ENCODE results near the gene RNASE9.

Gene RNASE9

DNA sequence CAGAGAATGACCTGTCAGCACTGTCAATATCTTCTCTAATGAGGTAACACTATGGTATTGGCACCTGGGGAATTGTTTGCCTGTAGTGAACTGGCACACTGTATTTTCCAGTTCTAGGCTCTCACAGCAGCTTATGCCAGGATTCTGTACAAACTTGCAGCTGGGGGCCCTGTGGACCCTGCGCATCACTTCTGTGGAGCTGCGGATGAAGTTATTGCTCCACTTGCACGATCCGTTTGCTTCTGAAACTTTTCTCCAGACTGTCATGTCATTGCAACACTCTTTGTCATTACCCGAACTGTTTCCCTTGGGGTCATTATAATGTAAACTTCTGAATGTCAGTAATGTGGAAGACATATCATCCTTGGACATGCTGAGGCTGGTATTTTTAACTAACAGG, 23.1 kb upstream of the RNASE9 start (continued):
- TF ChIP-seq, protein P1, sequence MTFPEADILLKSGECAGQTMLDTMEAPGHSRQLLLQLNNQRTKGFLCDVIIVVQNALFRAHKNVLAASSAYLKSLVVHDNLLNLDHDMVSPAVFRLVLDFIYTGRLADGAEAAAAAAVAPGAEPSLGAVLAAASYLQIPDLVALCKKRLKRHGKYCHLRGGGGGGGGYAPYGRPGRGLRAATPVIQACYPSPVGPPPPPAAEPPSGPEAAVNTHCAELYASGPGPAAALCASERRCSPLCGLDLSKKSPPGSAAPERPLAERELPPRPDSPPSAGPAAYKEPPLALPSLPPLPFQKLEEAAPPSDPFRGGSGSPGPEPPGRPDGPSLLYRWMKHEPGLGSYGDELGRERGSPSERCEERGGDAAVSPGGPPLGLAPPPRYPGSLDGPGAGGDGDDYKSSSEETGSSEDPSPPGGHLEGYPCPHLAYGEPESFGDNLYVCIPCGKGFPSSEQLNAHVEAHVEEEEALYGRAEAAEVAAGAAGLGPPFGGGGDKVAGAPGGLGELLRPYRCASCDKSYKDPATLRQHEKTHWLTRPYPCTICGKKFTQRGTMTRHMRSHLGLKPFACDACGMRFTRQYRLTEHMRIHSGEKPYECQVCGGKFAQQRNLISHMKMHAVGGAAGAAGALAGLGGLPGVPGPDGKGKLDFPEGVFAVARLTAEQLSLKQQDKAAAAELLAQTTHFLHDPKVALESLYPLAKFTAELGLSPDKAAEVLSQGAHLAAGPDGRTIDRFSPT (tag by site-specific recombination; IDR thresholded peaks at IDR 0.05), result no peak
- TF ChIP-seq IKZF3 (tag by site-specific recombination; IDR thresholded peaks at IDR 0.05) (no peak), ZNF155 (tag by site-specific recombination; IDR thresholded peaks at IDR 0.05) (no peak), ZNF747 (tag by site-specific recombination; IDR thresholded peaks at IDR 0.05) (no peak), ZSCAN16 (tag by site-specific recombination; IDR thresholded peaks at IDR 0.05) (no peak)

DNA sequence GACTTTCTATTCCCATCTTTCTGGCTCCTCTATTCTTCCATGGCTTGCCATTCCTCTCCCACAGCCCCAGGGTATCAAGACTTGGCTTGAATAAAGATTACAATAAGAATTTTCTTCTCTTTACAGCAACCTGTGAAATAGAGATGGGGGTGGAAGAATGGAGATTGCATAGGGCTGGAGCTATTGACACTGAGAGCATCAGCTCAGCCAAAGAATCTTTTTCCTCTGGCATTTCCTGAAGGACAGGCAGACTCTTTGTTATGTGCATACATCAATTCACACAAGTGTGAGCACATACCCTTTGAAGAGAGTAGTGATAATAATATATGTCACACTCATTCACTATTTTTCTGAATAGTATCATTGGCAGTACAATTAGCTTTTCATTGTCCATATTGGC, 22.3 kb upstream of the RNASE9 start:
- no peak for TF ChIP-seq ZNF701 (tag by site-specific recombination; IDR thresholded peaks at IDR 0.05)
- TF ChIP-seq ZFP41 (tag by site-specific recombination; IDR thresholded peaks at IDR 0.05; ENCODE audit: borderline replicate concordance), result no peak
- no peak for TF ChIP-seq ZNF658 (tag by site-specific recombination; IDR thresholded peaks at IDR 0.05)
- TF ChIP-seq GLI4 (tag by site-specific recombination; IDR thresholded peaks at IDR 0.05), result no peak
- TF ChIP-seq ZNF571 (tag by site-specific recombination; IDR thresholded peaks at IDR 0.05), result no peak
- TF ChIP-seq ZNF174 (tag by site-specific recombination; IDR thresholded peaks at IDR 0.05), result no peak
- no peak for TF ChIP-seq ZNF350 (tag by site-specific recombination; IDR thresholded peaks at IDR 0.05)
- TF ChIP-seq GLI2 (tag by site-specific recombination; IDR thresholded peaks at IDR 0.05; ENCODE audit: borderline replicate concordance, low read depth), result no peak
- no peak for TF ChIP-seq ZNF792 (tag by site-specific recombination; IDR thresholded peaks at IDR 0.05)
- TF ChIP-seq ZNF510 (tag by site-specific recombination; IDR thresholded peaks at IDR 0.05; ENCODE audit: insufficient replicate concordance), result no peak
- TF ChIP-seq ZNF785 (tag by site-specific recombination; IDR thresholded peaks at IDR 0.05), result no peak
- TF ChIP-seq, protein P2, sequence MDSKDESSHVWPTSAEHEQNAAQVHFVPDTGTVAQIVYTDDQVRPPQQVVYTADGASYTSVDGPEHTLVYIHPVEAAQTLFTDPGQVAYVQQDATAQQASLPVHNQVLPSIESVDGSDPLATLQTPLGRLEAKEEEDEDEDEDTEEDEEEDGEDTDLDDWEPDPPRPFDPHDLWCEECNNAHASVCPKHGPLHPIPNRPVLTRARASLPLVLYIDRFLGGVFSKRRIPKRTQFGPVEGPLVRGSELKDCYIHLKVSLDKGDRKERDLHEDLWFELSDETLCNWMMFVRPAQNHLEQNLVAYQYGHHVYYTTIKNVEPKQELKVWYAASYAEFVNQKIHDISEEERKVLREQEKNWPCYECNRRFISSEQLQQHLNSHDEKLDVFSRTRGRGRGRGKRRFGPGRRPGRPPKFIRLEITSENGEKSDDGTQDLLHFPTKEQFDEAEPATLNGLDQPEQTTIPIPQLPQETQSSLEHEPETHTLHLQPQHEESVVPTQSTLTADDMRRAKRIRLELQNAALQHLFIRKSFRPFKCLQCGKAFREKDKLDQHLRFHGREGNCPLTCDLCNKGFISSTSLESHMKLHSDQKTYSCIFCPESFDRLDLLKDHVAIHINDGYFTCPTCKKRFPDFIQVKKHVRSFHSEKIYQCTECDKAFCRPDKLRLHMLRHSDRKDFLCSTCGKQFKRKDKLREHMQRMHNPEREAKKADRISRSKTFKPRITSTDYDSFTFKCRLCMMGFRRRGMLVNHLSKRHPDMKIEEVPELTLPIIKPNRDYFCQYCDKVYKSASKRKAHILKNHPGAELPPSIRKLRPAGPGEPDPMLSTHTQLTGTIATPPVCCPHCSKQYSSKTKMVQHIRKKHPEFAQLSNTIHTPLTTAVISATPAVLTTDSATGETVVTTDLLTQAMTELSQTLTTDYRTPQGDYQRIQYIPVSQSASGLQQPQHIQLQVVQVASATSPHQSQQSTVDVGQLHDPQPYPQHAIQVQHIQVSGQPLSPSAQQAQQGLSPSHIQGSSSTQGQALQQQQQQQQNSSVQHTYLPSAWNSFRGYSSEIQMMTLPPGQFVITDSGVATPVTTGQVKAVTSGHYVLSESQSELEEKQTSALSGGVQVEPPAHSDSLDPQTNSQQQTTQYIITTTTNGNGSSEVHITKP (tag by site-specific recombination; IDR thresholded peaks at IDR 0.05), result no peak
- TF ChIP-seq, protein P3, sequence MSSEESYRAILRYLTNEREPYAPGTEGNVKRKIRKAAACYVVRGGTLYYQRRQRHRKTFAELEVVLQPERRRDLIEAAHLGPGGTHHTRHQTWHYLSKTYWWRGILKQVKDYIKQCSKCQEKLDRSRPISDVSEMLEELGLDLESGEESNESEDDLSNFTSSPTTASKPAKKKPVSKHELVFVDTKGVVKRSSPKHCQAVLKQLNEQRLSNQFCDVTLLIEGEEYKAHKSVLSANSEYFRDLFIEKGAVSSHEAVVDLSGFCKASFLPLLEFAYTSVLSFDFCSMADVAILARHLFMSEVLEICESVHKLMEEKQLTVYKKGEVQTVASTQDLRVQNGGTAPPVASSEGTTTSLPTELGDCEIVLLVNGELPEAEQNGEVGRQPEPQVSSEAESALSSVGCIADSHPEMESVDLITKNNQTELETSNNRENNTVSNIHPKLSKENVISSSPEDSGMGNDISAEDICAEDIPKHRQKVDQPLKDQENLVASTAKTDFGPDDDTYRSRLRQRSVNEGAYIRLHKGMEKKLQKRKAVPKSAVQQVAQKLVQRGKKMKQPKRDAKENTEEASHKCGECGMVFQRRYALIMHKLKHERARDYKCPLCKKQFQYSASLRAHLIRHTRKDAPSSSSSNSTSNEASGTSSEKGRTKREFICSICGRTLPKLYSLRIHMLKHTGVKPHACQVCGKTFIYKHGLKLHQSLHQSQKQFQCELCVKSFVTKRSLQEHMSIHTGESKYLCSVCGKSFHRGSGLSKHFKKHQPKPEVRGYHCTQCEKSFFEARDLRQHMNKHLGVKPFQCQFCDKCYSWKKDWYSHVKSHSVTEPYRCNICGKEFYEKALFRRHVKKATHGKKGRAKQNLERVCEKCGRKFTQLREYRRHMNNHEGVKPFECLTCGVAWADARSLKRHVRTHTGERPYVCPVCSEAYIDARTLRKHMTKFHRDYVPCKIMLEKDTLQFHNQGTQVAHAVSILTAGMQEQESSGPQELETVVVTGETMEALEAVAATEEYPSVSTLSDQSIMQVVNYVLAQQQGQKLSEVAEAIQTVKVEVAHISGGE (tag by site-specific recombination; conservative IDR thresholded peaks at IDR 0.05; ENCODE audit: low read depth), result no peak
- CTCF ChIA-PET, result no interaction called here
- Histone ChIP-seq H3K36me3 (ENCODE audit: control insufficient read depth in 2 of 2, insufficient read depth in 1 of 2, low read length in 2 of 2) (no peaks in the 10 kb centered on the region), H3K27ac (ENCODE audit: extremely low read depth, low read depth, low read length) (no peak overlapping the region), H3K4me3 (ENCODE audit: low read depth, low read length) (no peak overlapping the region), H3K9me3 (ENCODE audit: control insufficient read depth, insufficient read depth, low read depth, low read length) (no peaks in the 10 kb centered on the region), H3K4me1 (ENCODE audit: control insufficient read depth, insufficient read depth, low read length) (no peaks in the 10 kb centered on the region)
- POLR2A ChIA-PET, result no interaction called here

Data from HEK293 (cell line).